Gastrocnemius medialis (tissue), 4 donors: ENCODE results near the gene RNF220.

Experiments used
- CTCF ChIP-seq, 5 experiments: fragments of 450-650 bp in 3 of 5; fragments of 200-600 bp in 2 of 5; sonication (generic) in 2 of 5; IDR thresholded peaks in 4 of 5; conservative IDR thresholded peaks in 1 of 5; 1 replicate in 4 of 5; 2 replicates in 1 of 5; pipeline ENCODE4 v1.5.1; 2016 to 2019; ENCODE audit warnings: antibody characterized with exemption in 5 of 5, mild to moderate bottlenecking in 3 of 5, moderate library complexity in 3 of 5
- POLR2A ChIP-seq, 2 donors: fragments of 450-650 bp; IDR thresholded peaks; one replicate each; pipeline ENCODE4 v1.6.1; 2017; ENCODE audit warnings: antibody characterized with exemption in 2 of 2, mild to moderate bottlenecking in 2 of 2, moderate library complexity in 2 of 2

- TF ChIP-seq CTCF (IDR thresholded peaks at IDR 0.05 in 4 of 5, conservative IDR thresholded peaks at IDR 0.05 in 1 of 5) (no peak), POLR2A (IDR thresholded peaks at IDR 0.05) (no peak)
Observed at GRCh38 chr1:44701141-44701573, 296.1 kb downstream of the RNF220 start.
